ENCODE results near the gene FRMD1. TPM values are rescaled to one million over a fixed set of nuclear protein-coding genes. Genes with fewer than 3 reads are reported as not detected.

FRMD1 gene
- polyA plus RNA-seq, 3 donors: not detected

- Histone ChIP-seq H3K79me2 (ENCODE audit: insufficient read depth, low read length) (no peaks in the 10 kb centered on the region), H3K4me1 (ENCODE audit: control insufficient read depth in 1 of 2, insufficient read depth in 2 of 2, low read length in 2 of 2) (no peaks in the 10 kb centered on the region), H3K36me3 (replicated peaks in 1 of 2; ENCODE audit: control insufficient read depth in 1 of 2, insufficient read depth in 2 of 2, low read length in 2 of 2) (no peaks in the 10 kb centered on the region), H3K9ac (ENCODE audit: insufficient read depth, low read length, poor library complexity, severe bottlenecking) (no peak overlapping the region), H2AFZ (ENCODE audit: insufficient read depth, low read depth, low read length, poor library complexity, severe bottlenecking) (no peak overlapping the region), H3K27ac (ENCODE audit: low read depth in 1 of 2, low read length in 2 of 2) (no peak overlapping the region), H3K9me3 (replicated peaks in 1 of 2; ENCODE audit: control insufficient read depth in 1 of 2, insufficient read depth in 1 of 2, low read length in 2 of 2) (peaks cover 14 to 24% of the 10 kb centered on the region in 2 donors), H4K20me1 (ENCODE audit: insufficient read depth, low read length) (no peaks in the 10 kb centered on the region), H3K4me2 (replicated peaks; ENCODE audit: extremely low read depth, low read length, poor library complexity, severe bottlenecking) (no peak overlapping the region), H3K4me3 (replicated peaks in 1 of 3; ENCODE audit: low read depth in 2 of 3, low read length in 3 of 3) (no peak overlapping the region), H3K27me3 (ENCODE audit: control insufficient read depth in 2 of 2, insufficient read depth in 2 of 2, low read length in 2 of 2) (no peaks in the 10 kb centered on the region)
- Mint-ChIP-seq H3K4me1 (no peaks in the 10 kb centered on the region), H3K27ac (no peak overlapping the region), H3K9me3 (peaks cover 2 to 8% (median 6%) of the 10 kb centered on the region in 7 donors), H3K4me3 (no peak overlapping the region), H3K27me3 (ENCODE audit: low read depth in 3 of 3) (peaks cover 0 to 2% (median 1%) of the 10 kb centered on the region in 3 donors), H3K36me3 (no peaks in the 10 kb centered on the region)
- TF ChIP-seq CTCF (IDR thresholded peaks at IDR 0.05): no peak
- 91% methylated on average over 11 of the region's 13 CpGs for WGBS (ENCODE audit: insufficient coverage)
- intact Hi-C loops (cut with micrococcal nuclease): no loop called here
- DNase-seq: no peak
Observed at GRCh38 chr6:168073937-168074730, 4.9 kb downstream of the FRMD1 start.

GRCh38 chr6:168072730-168073129, 6.3 kb downstream of the FRMD1 start:
- peaks cover 2 to 8% (median 6%) of the 10 kb centered on the region in 7 donors for H3K9me3 Mint-ChIP-seq
- H3K4me3 Mint-ChIP-seq: no peak overlapping the region
- intact Hi-C loops (cut with micrococcal nuclease): no loop called here
- no peak overlapping the region for H3K9ac ChIP-seq (ENCODE audit: insufficient read depth, low read length, poor library complexity, severe bottlenecking)
- 100% methylated on average over 1 of the region's 4 CpGs for WGBS (ENCODE audit: insufficient coverage)
- no peak overlapping the region for H3K4me2 ChIP-seq (replicated peaks; ENCODE audit: extremely low read depth, low read length, poor library complexity, severe bottlenecking)
- H3K9me3 ChIP-seq (replicated peaks in 1 of 2; ENCODE audit: control insufficient read depth in 1 of 2, insufficient read depth in 1 of 2, low read length in 2 of 2): peaks cover 14 to 24% of the 10 kb centered on the region in 2 donors
- no peak overlapping the region for H3K27ac ChIP-seq (ENCODE audit: low read depth in 1 of 2, low read length in 2 of 2)
- no peaks in the 10 kb centered on the region for H3K79me2 ChIP-seq (ENCODE audit: insufficient read depth, low read length)
- no peak overlapping the region for H2AFZ ChIP-seq (ENCODE audit: insufficient read depth, low read depth, low read length, poor library complexity, severe bottlenecking)
- no peak for TF ChIP-seq CTCF (IDR thresholded peaks at IDR 0.05)
- DNase-seq: no peak
- peaks cover 1 to 3% (median 2%) of the 10 kb centered on the region in 3 donors for H3K27me3 Mint-ChIP-seq (ENCODE audit: low read depth in 3 of 3)
- no peaks in the 10 kb centered on the region for H3K36me3 ChIP-seq (replicated peaks in 1 of 2; ENCODE audit: control insufficient read depth in 1 of 2, insufficient read depth in 2 of 2, low read length in 2 of 2)
- no peaks in the 10 kb centered on the region for H3K4me1 Mint-ChIP-seq
- H4K20me1 ChIP-seq (ENCODE audit: insufficient read depth, low read length): no peaks in the 10 kb centered on the region
- H3K27ac Mint-ChIP-seq: no peak overlapping the region
- H3K27me3 ChIP-seq (ENCODE audit: control insufficient read depth in 2 of 2, insufficient read depth in 2 of 2, low read length in 2 of 2): no peaks in the 10 kb centered on the region
- no peaks in the 10 kb centered on the region for H3K4me1 ChIP-seq (ENCODE audit: control insufficient read depth in 1 of 2, insufficient read depth in 2 of 2, low read length in 2 of 2)
- H3K4me3 ChIP-seq (replicated peaks in 1 of 3; ENCODE audit: low read depth in 2 of 3, low read length in 3 of 3): no peak overlapping the region
- H3K36me3 Mint-ChIP-seq: no peaks in the 10 kb centered on the region

Measured in CD14-positive monocyte (primary cell).